ENCODE data around the gene WWTR1. TPM values are rescaled to one million over a fixed set of nuclear protein-coding genes. Genes with fewer than 3 reads are reported as not detected.

Gene WWTR1
- total RNA-seq, 1 donor from 2014 or later = 8.0 TPM

GRCh38 chr3:149494759-149495580 is 162.9 kb downstream of the WWTR1 start:
- no peak for DNase-seq

- no peak for DNase-seq
These were observed 163.6 kb downstream of the WWTR1 start for GRCh38 chr3:149494022-149494758.

GRCh38 chr3:149493315-149494021 is 164.4 kb downstream of the WWTR1 start:
- DNase-seq = no peak

- DNase-seq = no peak
These were observed 167.4 kb downstream of the WWTR1 start for GRCh38 chr3:149490260-149490971.

- no peak for DNase-seq
These were observed 168.7 kb downstream of the WWTR1 start for GRCh38 chr3:149489060-149489690.

- DNase-seq = no peak
These were observed 170.1 kb downstream of the WWTR1 start for GRCh38 chr3:149487598-149488197.

GRCh38 chr3:149486726-149487125 is 171.1 kb downstream of the WWTR1 start:
- DNase-seq = no peak

- no peak for DNase-seq
These were observed 176.3 kb downstream of the WWTR1 start for GRCh38 chr3:149481491-149481890.

- DNase-seq = no peak
These were observed 176.8 kb downstream of the WWTR1 start for GRCh38 chr3:149481056-149481455.

GRCh38 chr3:149480326-149481017 is 177.4 kb downstream of the WWTR1 start:
- peak; percentile 9 for DNase-seq

- DNase-seq = no peak
These were observed 178.1 kb downstream of the WWTR1 start for GRCh38 chr3:149479621-149480325.

GRCh38 chr3:149476225-149476624 is 181.6 kb downstream of the WWTR1 start:
- no peak for DNase-seq

GRCh38 chr3:149475451-149476060 is 182.3 kb downstream of the WWTR1 start:
- no peak for DNase-seq

GRCh38 chr3:149474250-149474817 is 183.5 kb downstream of the WWTR1 start, which contains the start of gene TM4SF4:
Gene TM4SF4, plus strand, starts transcription at chr3:149474697. Its CDS starts 181 bp downstream, at chr3:149474878.
- no peak for DNase-seq

GRCh38 chr3:149473357-149474249 is 184.2 kb downstream of the WWTR1 start:
- DNase-seq = no peak

GRCh38 chr3:149472030-149472797 is 185.6 kb downstream of the WWTR1 start:
- no peak for DNase-seq

GRCh38 chr3:149470381-149470780 is 187.4 kb downstream of the WWTR1 start:
- no peak for DNase-seq
